Tibial nerve (tissue), 4 donors: ENCODE data around the gene IGLL1. TPM values are rescaled to one million over a fixed set of nuclear protein-coding genes. Genes with fewer than 3 reads are reported as not detected.
"Not testable (repeated sequence)": the region's sequence is repeated elsewhere in the genome, so short reads cannot be mapped to it uniquely, and the experiment has no call there.

Experiments used
- DNase-seq, 2 donors: peaks; one replicate each; pipeline ENCODE4 v3.0.0-alpha.2; 2019; ENCODE audit warnings: low spot score in 2 of 2
- H3K27ac ChIP-seq, 4 donors: fragments of 200-600 bp; sonication (generic) in 3 of 4; one replicate each; pipeline ENCODE4 v1.5.1; 2017 to 2019; ENCODE audit warnings: mild to moderate bottlenecking in 1 of 4
- H3K27me3 ChIP-seq, 2 donors: fragments of 200-600 bp; sonication (generic) in 1 of 2; one replicate each; pipeline versions ENCODE4 v1.5.1 to v1.6.0; 2017 to 2019
- H3K36me3 ChIP-seq, 3 donors: fragments of 200-600 bp; sonication (generic); one replicate each; pipeline ENCODE4 v1.5.1; 2018 to 2019
- H3K4me1 ChIP-seq, 4 donors: fragments of 200-600 bp; sonication (generic) in 3 of 4; one replicate each; pipeline ENCODE4 v1.5.1; 2017 to 2019
- H3K4me3 ChIP-seq, 4 donors: fragments of 200-600 bp; sonication (generic) in 3 of 4; one replicate each; pipeline ENCODE4 v1.5.1; 2017 to 2019; ENCODE audit warnings: mild to moderate bottlenecking in 1 of 4, moderate library complexity in 1 of 4
- H3K9me3 ChIP-seq, 4 donors: fragments of 200-600 bp; sonication (generic) in 3 of 4; one replicate each; pipeline ENCODE4 v1.5.1; 2017 to 2019
- EP300 ChIP-seq, 2 donors: sonication (generic); formaldehyde crosslinking; IDR thresholded peaks; one replicate each; pipeline ENCODE4 v1.6.1; 2017; ENCODE audit warnings: antibody characterized with exemption in 2 of 2, mild to moderate bottlenecking in 1 of 2
- POLR2A ChIP-seq, 2 donors: fragments of 450-650 bp; IDR thresholded peaks; one replicate each; pipeline ENCODE4 v1.6.1; 2017; ENCODE audit warnings: antibody characterized with exemption in 2 of 2, mild to moderate bottlenecking in 2 of 2, moderate library complexity in 2 of 2
- WGBS, 2 donors: methylation state at CpG; one replicate each; pipeline ENCODE4 v1.1.5; 2018; 5-methylcytosine and 5-hydroxymethylcytosine counted together
- total RNA-seq, 4 donors: library from RNA; depleted of rRNA; stranded (reverse); fragments of >200 nt; gene quantifications; one replicate each; pipeline ENCODE4 v1.1.0, GENCODE V29; 2016
- TF ChIP-seq, protein P1 (sequence below), 5 experiments: fragments of 200-600 bp in 3 of 5; fragments of 450-650 bp in 2 of 5; sonication (generic) in 3 of 5; IDR thresholded peaks; one replicate each; pipeline ENCODE4 v1.5.1; 2016 to 2019; ENCODE audit warnings: antibody characterized with exemption in 5 of 5, mild to moderate bottlenecking in 3 of 5, moderate library complexity in 2 of 5

IGLL1 gene
- total RNA-seq = not detected

DNA sequence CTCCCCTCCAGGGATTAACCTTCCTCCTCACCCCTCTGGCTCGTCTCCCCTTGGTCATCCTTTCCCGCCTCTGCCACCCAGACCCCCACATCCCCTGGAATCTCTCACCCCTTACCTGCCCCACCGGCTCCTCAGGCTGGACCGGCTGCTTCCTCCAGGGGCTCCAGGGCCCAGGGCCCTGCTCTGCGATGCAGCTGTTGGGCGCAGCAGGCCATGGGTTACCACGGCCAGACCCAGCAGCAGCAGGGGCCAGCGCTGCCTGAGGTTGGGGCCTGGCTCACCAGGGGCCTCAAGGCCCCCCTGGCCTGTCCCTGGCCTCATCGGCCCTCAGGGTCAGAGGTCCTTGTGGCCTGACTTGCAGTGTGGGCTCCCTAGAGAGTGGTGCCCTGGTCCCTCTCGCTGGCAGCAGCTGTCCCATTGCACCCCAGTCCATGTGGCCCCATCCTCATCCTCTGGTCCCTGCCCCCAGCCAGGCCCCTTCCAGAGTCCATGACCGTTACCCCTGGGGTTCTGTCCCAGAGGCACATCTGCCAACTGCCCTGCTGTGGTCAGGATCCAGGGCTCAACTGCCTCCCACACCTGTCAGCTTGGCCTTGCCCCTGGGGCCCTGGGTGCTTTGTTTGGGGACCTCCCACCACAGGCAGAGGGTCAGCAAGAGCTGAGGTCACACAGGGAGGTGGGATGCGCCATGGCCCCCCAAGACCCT lies at the start of gene IGLL1:
Gene IGLL1 (minus strand): TSS at position 421 of the 706 bp plus-strand sequence. CDS start 100 bp downstream, at position 321.
- Histone ChIP-seq H3K4me1 (no peaks in the 10 kb centered on the region), H3K4me3 (no peak within 1 kb of the TSS), H3K27ac (no peak within 1 kb of the TSS), H3K9me3 (no peaks in the 10 kb centered on the region), H3K36me3 (no peaks in the 10 kb centered on the region), H3K27me3 (peaks cover 0 to 5% of the 10 kb centered on the region in 2 donors)
- TF ChIP-seq POLR2A (IDR thresholded peaks at IDR 0.05) = no peak
- TF ChIP-seq, protein P1, sequence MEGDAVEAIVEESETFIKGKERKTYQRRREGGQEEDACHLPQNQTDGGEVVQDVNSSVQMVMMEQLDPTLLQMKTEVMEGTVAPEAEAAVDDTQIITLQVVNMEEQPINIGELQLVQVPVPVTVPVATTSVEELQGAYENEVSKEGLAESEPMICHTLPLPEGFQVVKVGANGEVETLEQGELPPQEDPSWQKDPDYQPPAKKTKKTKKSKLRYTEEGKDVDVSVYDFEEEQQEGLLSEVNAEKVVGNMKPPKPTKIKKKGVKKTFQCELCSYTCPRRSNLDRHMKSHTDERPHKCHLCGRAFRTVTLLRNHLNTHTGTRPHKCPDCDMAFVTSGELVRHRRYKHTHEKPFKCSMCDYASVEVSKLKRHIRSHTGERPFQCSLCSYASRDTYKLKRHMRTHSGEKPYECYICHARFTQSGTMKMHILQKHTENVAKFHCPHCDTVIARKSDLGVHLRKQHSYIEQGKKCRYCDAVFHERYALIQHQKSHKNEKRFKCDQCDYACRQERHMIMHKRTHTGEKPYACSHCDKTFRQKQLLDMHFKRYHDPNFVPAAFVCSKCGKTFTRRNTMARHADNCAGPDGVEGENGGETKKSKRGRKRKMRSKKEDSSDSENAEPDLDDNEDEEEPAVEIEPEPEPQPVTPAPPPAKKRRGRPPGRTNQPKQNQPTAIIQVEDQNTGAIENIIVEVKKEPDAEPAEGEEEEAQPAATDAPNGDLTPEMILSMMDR (IDR thresholded peaks at IDR 0.05) = no peak
- DNase-seq = no peak
- WGBS, 2 donors = 72 to 90% methylated on average over 5 to 12 of the region's 12 CpGs

DNA sequence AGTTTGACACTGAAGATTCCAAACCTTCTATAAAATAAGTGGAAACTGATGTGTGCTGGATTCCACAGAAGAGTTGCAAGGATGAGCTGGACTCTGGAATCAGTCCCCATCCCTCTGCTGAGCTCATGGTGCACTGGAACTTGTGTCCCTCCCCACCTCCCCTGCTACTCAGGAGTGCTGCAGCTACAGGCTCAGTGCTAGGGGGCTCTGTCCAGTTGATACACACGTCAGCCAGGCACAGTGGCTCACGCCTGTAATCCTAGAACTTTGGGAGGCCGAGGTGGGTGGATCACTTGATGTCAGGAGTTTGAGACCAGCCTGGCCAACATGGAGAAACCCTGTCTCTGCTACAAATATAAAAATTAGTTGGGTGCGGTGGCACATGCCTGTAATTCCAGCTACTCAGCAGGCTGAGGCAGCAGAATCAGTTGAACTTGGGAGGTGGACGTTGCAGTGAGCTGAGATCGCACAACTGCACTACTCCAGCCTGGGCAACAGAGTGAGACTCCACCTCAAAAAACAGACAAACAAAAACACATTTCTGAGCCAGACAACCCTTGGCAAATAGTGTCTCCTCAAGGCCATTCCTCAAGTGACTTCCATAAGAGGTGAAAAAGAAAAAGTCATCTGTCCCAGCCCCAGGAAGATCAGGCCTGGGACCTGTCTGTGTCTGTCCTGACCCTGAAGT lies 48.1 kb upstream of the IGLL1 start:
- not testable (repeated sequence) for H3K9me3 ChIP-seq, H3K27me3 ChIP-seq, H3K4me1 ChIP-seq, DNase-seq, H3K36me3 ChIP-seq, H3K4me3 ChIP-seq, H3K27ac ChIP-seq
- 83 to 84% methylated on average over 6 of the region's 6 CpGs for WGBS, 2 donors

DNA sequence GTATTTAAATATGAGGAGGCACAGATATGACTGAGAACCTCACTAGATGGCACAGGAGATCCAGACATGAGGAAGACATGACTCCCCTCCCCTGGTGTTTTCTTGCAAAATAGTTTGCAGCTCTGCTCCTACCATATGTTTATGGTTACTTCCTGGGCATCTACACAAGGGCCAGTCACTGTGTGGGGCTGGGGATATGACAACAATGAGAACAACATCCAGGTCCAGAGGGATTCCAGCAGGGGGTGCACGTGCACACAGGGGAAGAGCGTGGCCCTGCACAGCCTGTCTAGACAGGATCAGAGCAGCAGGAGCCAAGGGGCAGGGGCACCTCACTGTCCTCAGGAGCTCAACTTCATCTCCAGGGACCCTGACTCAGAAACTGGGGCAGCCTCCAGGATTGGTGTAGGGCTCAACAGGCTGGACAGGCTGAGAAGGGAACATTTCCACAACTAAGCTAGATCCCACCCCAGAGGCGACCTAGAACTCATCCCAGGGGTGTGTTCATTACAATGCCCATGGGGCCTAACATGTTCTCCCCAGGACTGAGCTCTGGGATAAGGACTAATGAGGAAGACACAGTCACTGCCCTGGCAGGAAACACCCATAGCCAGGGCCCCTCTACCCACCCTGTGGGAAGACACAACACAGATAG lies 47.4 kb upstream of the IGLL1 start:
- not testable (repeated sequence) for H3K9me3 ChIP-seq, H3K27me3 ChIP-seq, DNase-seq, H3K4me3 ChIP-seq, H3K4me1 ChIP-seq, H3K27ac ChIP-seq
- WGBS, 2 donors = 47 to 68% methylated on average over 3 of the region's 3 CpGs
- peaks cover 0 to 12% (median 0%) of the 10 kb centered on the region in 3 donors for H3K36me3 ChIP-seq

DNA sequence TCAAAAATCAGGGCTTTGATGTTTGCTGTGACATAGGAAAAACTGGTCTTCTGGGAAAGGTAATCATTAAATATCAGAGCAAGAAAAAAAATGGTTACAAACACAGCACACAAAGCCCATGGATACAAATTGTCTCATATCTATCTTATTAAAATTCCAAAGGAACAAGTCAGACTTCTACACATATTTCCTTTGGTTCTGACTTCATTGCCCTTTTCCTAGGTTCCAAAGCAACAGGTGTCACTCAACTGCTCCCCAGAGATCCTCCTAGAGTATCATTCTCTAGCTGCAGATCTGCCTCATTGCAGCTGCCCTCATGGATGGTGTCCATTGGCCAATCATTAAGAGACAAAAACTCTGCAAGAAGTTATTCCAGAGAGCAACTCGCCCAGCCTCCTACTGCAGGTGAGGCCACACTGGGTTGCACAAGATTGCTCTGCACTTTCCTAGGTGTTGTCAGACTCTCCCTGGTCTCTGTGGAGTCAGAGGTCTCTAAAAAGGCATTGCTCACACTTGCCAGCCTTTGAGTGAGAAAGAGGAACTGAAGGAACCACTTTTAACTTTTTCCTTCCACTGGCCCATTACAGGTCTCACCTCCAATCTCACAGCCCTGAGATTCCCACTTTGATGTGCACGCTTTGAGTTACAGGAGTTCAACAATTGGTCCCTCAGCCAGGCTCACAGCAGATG lies 46.3 kb upstream of the IGLL1 start:
- Histone ChIP-seq H3K9me3 (no peaks in the 10 kb centered on the region), H3K4me3 (no peak overlapping the region), H3K27me3 (no peaks in the 10 kb centered on the region), H3K27ac (no peak overlapping the region), H3K4me1 (no peaks in the 10 kb centered on the region), H3K36me3 (peaks cover 0 to 12% (median 0%) of the 10 kb centered on the region in 3 donors)
- 84 to 87% methylated on average over 2 of the region's 2 CpGs for WGBS, 2 donors
- DNase-seq = no peak
- TF ChIP-seq POLR2A (IDR thresholded peaks at IDR 0.05) (no peak), EP300 (IDR thresholded peaks at IDR 0.05) (no peak)
- TF ChIP-seq, protein P1 (IDR thresholded peaks at IDR 0.05) = no peak

DNA sequence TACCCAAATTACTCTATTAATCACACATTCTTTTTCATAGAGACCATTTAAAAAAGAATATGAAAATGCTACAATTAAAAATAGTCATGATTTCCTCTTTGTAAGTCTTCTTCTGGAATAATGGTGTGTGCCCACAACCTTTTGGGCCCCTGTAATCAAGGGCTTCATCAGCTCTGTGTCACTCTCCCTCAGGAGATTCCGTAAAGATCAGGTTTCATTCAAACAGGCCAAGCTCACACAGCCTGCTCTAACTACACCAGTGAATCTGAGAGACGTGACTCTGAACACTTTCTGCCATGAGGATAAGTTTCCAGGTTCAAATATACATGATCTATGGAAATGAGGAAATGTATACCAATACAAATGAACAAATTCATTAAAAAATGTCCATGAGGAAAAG lies 42.5 kb upstream of the IGLL1 start:
- Histone ChIP-seq H3K36me3 (peaks cover 0 to 13% (median 0%) of the 10 kb centered on the region in 3 donors), H3K4me3 (no peak overlapping the region), H3K27me3 (no peaks in the 10 kb centered on the region), H3K27ac (no peak overlapping the region), H3K9me3 (no peaks in the 10 kb centered on the region), H3K4me1 (no peaks in the 10 kb centered on the region)
- 60 to 77% methylated on average over 2 of the region's 2 CpGs for WGBS, 2 donors
- no peak for DNase-seq
- TF ChIP-seq POLR2A (IDR thresholded peaks at IDR 0.05) = no peak
- TF ChIP-seq, protein P1 (IDR thresholded peaks at IDR 0.05) = no peak

DNA sequence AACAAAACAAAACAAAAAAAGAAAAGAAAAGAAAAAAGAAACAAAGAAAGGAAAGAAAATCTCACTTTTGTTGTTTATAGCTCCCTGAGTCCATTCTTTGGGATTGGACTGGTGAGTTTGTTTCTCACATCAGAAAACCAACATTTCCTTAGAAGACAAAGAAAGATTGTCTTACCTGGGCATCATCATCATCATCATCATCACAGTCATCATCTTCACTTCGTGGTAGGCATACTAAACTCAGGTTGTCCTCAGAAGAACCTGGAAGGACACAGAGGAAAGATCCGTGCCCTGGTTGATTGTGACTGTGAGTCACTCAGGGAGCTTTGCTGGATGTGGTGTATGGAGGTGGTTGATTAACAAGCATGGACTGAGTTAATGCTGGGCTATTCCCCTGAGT lies 41.8 kb upstream of the IGLL1 start:
- H3K4me3 ChIP-seq, DNase-seq, H3K27me3 ChIP-seq, H3K4me1 ChIP-seq, H3K27ac ChIP-seq, H3K9me3 ChIP-seq: not testable (repeated sequence)
- WGBS, 2 donors = 80 to 87% methylated on average over 2 of the region's 2 CpGs
- peaks cover 0 to 13% (median 0%) of the 10 kb centered on the region in 3 donors for H3K36me3 ChIP-seq
